ENCODE data around the gene AMACR.
"Not testable (repeated sequence)": the region's sequence is repeated elsewhere in the genome, so short reads cannot be mapped to it uniquely, and the experiment has no call there.

AMACR gene

GRCh38 chr5:34035756-34036155 is 27.9 kb upstream of the AMACR start:
- no peak for DNase-seq

- DNase-seq, result no peak
Observed at GRCh38 chr5:34034534-34035327, 26.9 kb upstream of the AMACR start.

GRCh38 chr5:34031966-34032365 is 24.1 kb upstream of the AMACR start:
- DNase-seq, result no peak

GRCh38 chr5:34031117-34031516 is 23.3 kb upstream of the AMACR start:
- DNase-seq, result no peak

GRCh38 chr5:34030585-34030984 is 22.7 kb upstream of the AMACR start:
- not testable (repeated sequence) for DNase-seq

- DNase-seq, result no peak
Observed at GRCh38 chr5:34030048-34030447, 22.2 kb upstream of the AMACR start.

GRCh38 chr5:34028349-34028748 is 20.5 kb upstream of the AMACR start:
- DNase-seq, result no peak

- no peak for DNase-seq
Observed at GRCh38 chr5:34026089-34026761, 18.4 kb upstream of the AMACR start.

- peak; percentile 72 for DNase-seq
Observed at GRCh38 chr5:34022121-34022705, 14.4 kb upstream of the AMACR start.

GRCh38 chr5:34021334-34021733 is 13.5 kb upstream of the AMACR start:
- no peak for DNase-seq

- no peak for DNase-seq
Observed at GRCh38 chr5:34020726-34021125, 12.9 kb upstream of the AMACR start.

GRCh38 chr5:34017254-34017653 is 9.4 kb upstream of the AMACR start:
- DNase-seq, result no peak

GRCh38 chr5:34016750-34017149 is 8.9 kb upstream of the AMACR start:
- DNase-seq, result no peak

- DNase-seq, result no peak
Observed at GRCh38 chr5:34016222-34016621, 8.4 kb upstream of the AMACR start.

GRCh38 chr5:34015120-34015822 is 7.4 kb upstream of the AMACR start:
- DNase-seq, result no peak

GRCh38 chr5:34014626-34015025 is 6.8 kb upstream of the AMACR start:
- no peak for DNase-seq

- DNase-seq, result no peak
Observed at GRCh38 chr5:34013547-34013946, 5.7 kb upstream of the AMACR start.

GRCh38 chr5:34012791-34013190 is 4.9 kb upstream of the AMACR start:
- DNase-seq, result no peak

- DNase-seq, result no peak
Observed at GRCh38 chr5:34011536-34011935, 3.7 kb upstream of the AMACR start.

GRCh38 chr5:34010146-34010545 is 2.3 kb upstream of the AMACR start:
- not testable (repeated sequence) for DNase-seq

GRCh38 chr5:34009610-34010009 is 1.8 kb upstream of the AMACR start:
- no peak for DNase-seq

- DNase-seq, result no peak
Observed at GRCh38 chr5:34008802-34009201, 952 bp upstream of the AMACR start.

- DNase-seq, result no peak
Observed at GRCh38 chr5:34007201-34007620, 639 bp downstream of the AMACR start.

- DNase-seq, result no peak
Observed at GRCh38 chr5:34005681-34006080, 2.2 kb downstream of the AMACR start.
